Gastrocnemius medialis (tissue), 4 donors: Measurements from ENCODE around the gene SEMA7A. TPM values are rescaled to one million over a fixed set of nuclear protein-coding genes. Genes with fewer than 3 reads are reported as not detected.

ENCODE experiments used
- ATAC-seq, 2 donors: fragments of 150-250 bp; one replicate each; pipeline ENCODE4 v1.9.1; 2016
- DNase-seq, 2 donors: peaks; one replicate each; pipeline ENCODE4 v3.0.0-alpha.2; 2019
- H3K27ac ChIP-seq, 4 donors: fragments of 200-600 bp; sonication (generic); 1 replicate in 1 of 4; 2 replicates in 3 of 4; pipeline ENCODE4 v1.5.1; 2016 to 2018; ENCODE audit warnings: mild to moderate bottlenecking in 2 of 4, moderate library complexity in 1 of 4
- H3K27me3 ChIP-seq, 3 donors: fragments of 200-600 bp; sonication (generic) in 2 of 3; 1 replicate in 1 of 3; 2 replicates in 2 of 3; pipeline versions ENCODE4 v1.5.1 to v1.6.0; 2016 to 2019; ENCODE audit warnings: mild to moderate bottlenecking in 1 of 3, moderate library complexity in 1 of 3
- H3K36me3 ChIP-seq, 2 donors: fragments of 200-600 bp; sonication (generic) in 1 of 2; one replicate each; pipeline ENCODE4 v1.5.1; 2017 to 2018
- H3K4me1 ChIP-seq, 2 donors: fragments of 200-600 bp; sonication (generic) in 1 of 2; one replicate each; pipeline ENCODE4 v1.5.1; 2016 to 2017; ENCODE audit warnings: mild to moderate bottlenecking in 2 of 2
- H3K4me3 ChIP-seq, 4 donors: fragments of 200-600 bp; sonication (generic) in 3 of 4; 1 replicate in 1 of 4; 2 replicates in 3 of 4; pipeline ENCODE4 v1.5.1; 2016 to 2019; ENCODE audit warnings: mild to moderate bottlenecking in 2 of 4
- H3K9me3 ChIP-seq, 3 donors: fragments of 200-600 bp; sonication (generic) in 2 of 3; 1 replicate in 1 of 3; 2 replicates in 2 of 3; pipeline ENCODE4 v1.5.1; 2016 to 2019
- POLR2A ChIP-seq, 2 donors: fragments of 450-650 bp; IDR thresholded peaks; one replicate each; pipeline ENCODE4 v1.6.1; 2017; ENCODE audit warnings: antibody characterized with exemption in 2 of 2, mild to moderate bottlenecking in 2 of 2, moderate library complexity in 2 of 2
- in situ Hi-C, 4 donors: fragments of 200-750 bp; cut with MboI; loops; one replicate each; pipeline versions ENCODE4 v1.15.0 to v1.8.0; 2017; ENCODE audit warnings: low sequenced_read_pairs in 4 of 4
- intact Hi-C: fragments of 100-400 bp; cut with DNase I; formaldehyde crosslinking; loops from one replicate; pipeline ENCODE4 v1.15.1; 2023; ENCODE audit warnings: low total_unique reads
- total RNA-seq, 4 donors: library from RNA; depleted of rRNA; stranded (reverse); fragments of >200 nt; gene quantifications; one replicate each; pipeline versions ENCODE4 v1.1.0 to v1.2.3, GENCODE V29; 2016
- TF ChIP-seq, protein P1 (sequence below), 5 experiments: fragments of 450-650 bp in 3 of 5; fragments of 200-600 bp in 2 of 5; sonication (generic) in 2 of 5; IDR thresholded peaks in 4 of 5; conservative IDR thresholded peaks in 1 of 5; 1 replicate in 4 of 5; 2 replicates in 1 of 5; pipeline ENCODE4 v1.5.1; 2016 to 2019; ENCODE audit warnings: antibody characterized with exemption in 5 of 5, mild to moderate bottlenecking in 3 of 5, moderate library complexity in 3 of 5

Gene SEMA7A
- total RNA-seq, 4 donors from 2014 or later, result 0.51 to 2.7 (median 2.4) TPM

DNA sequence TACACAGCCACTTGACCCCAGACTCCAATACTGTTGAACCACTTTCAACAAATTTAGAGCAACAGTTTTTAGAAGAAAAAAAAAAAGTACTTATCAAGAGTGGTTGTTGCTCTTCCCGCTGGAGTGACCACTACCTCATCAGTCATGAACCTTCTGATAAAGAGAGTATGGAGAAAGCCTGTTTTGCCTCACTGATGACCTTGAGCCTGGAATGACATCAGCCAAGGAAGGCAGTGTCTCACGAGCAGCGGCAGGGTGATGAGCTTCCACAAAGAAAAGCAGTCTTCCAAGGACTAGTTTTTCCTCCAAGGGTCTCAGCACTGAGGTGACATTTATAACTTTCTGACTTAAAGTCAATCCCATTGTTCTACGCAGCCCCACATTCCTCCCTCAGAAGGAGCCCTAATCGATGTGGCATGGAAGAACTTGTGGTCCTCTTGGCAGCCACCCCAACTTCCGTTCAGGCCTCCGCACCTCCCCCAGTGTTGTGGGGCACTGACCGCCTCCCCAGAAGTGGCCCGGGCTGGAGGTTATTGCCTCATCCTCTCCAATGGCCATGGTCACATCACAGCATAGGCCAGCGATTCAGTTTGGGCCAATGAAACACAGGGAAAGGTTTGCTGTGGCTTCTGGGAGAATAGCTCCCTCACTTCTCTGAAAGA is 64.5 kb downstream of the SEMA7A start:
- intact Hi-C loops (no loop called here), in situ Hi-C loops (loop anchor here in 1 of 4 donors (10.0 kb wide), 1 partner anchor 126 kb away; no protein-coding TSS in a partner anchor)
- no peak for ATAC-seq
- Histone ChIP-seq H3K36me3 (no peaks in the 10 kb centered on the region), H3K4me1 (peaks cover 9 to 11% of the 10 kb centered on the region in 2 donors), H3K27ac (no peak overlapping the region), H3K27me3 (no peaks in the 10 kb centered on the region), H3K4me3 (no peak overlapping the region), H3K9me3 (no peaks in the 10 kb centered on the region)
- no peak for DNase-seq
- no peak for TF ChIP-seq POLR2A (IDR thresholded peaks at IDR 0.05)
- TF ChIP-seq, protein P1, sequence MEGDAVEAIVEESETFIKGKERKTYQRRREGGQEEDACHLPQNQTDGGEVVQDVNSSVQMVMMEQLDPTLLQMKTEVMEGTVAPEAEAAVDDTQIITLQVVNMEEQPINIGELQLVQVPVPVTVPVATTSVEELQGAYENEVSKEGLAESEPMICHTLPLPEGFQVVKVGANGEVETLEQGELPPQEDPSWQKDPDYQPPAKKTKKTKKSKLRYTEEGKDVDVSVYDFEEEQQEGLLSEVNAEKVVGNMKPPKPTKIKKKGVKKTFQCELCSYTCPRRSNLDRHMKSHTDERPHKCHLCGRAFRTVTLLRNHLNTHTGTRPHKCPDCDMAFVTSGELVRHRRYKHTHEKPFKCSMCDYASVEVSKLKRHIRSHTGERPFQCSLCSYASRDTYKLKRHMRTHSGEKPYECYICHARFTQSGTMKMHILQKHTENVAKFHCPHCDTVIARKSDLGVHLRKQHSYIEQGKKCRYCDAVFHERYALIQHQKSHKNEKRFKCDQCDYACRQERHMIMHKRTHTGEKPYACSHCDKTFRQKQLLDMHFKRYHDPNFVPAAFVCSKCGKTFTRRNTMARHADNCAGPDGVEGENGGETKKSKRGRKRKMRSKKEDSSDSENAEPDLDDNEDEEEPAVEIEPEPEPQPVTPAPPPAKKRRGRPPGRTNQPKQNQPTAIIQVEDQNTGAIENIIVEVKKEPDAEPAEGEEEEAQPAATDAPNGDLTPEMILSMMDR (IDR thresholded peaks at IDR 0.05 in 4 of 5, conservative IDR thresholded peaks at IDR 0.05 in 1 of 5), result no peak

DNA sequence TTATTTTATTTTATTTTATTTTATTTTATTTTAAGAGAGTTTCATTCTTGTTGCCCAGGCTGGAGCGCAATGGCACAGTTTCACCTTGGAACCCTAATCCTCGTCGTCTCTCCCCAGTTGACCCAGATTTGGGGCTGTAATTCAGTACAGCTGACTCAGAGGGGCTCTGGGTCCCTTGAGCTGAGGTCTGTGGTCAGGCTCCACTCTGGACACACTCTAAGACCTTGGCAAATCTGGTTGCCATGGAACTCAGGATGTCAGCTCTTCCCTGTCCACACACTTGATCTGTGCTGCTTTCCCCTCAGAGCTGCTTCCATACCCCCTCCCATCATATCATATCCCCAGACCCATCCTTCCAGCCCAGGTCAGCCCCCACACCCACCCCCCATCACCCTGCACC is 65.6 kb downstream of the SEMA7A start:
- intact Hi-C loops (no loop called here), in situ Hi-C loops (loop anchor here in 1 of 4 donors (10.0 kb wide), 1 partner anchor 127 kb away; no protein-coding TSS in a partner anchor)
- no peaks in the 10 kb centered on the region for H3K27me3 ChIP-seq
- DNase-seq (no peak), ATAC-seq (no peak)
- H3K9me3 ChIP-seq, result no peaks in the 10 kb centered on the region
- H3K36me3 ChIP-seq, result no peaks in the 10 kb centered on the region
- H3K27ac ChIP-seq, result no peak overlapping the region
- TF ChIP-seq, protein P1 (IDR thresholded peaks at IDR 0.05 in 4 of 5, conservative IDR thresholded peaks at IDR 0.05 in 1 of 5), result no peak
- no peak for TF ChIP-seq POLR2A (IDR thresholded peaks at IDR 0.05)
- peaks cover 5 to 6% of the 10 kb centered on the region in 2 donors for H3K4me1 ChIP-seq
- H3K4me3 ChIP-seq, result no peak overlapping the region

DNA sequence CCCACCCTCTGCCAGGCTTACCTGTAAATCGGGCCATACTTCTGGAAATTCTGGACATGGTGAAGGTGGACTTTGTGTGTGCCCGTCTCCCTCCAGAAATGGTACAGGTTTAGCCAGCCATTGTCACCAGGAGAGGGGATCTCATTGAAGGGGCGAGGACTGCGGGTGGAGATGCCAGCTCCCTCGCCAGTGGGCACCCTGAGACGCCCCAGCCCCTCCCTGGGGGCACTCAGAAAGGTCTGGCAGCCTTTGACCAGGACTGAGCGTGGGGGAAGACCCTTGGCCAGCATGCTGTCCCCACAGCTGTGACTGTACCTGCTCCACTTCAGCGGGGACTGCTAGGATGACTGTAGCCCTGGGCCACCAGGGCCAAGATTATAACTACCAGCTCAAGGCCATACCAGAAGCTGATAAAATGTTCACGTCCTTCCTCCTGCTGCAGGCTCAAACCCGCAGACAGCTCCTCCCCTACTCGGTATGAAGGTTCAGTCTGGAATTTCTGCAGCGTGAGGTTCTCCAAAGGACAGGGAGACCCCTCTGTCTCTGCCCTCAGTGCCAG is 66.4 kb downstream of the SEMA7A start, which contains the start of gene CYP11A1:
CYP11A1 (minus strand) TSS at position 351 of the 559 bp plus-strand sequence; CDS start at position 290, 61 bp downstream.
- Histone ChIP-seq H3K27me3 (no peaks in the 10 kb centered on the region), H3K9me3 (no peaks in the 10 kb centered on the region), H3K27ac (no peak within 1 kb of the TSS), H3K4me1 (peaks cover 5 to 6% of the 10 kb centered on the region in 2 donors), H3K4me3 (peak within 1 kb of the TSS in 3 of 4 donors; percentile 60 to 91 (median 63)), H3K36me3 (no peaks in the 10 kb centered on the region)
- in situ Hi-C loops, result loop anchor here in 1 of 4 donors (10.0 kb wide), 1 partner anchor 127 kb away; no protein-coding TSS in a partner anchor
- DNase-seq, result no peak
- TF ChIP-seq POLR2A (IDR thresholded peaks at IDR 0.05), result no peak
- TF ChIP-seq, protein P1 (IDR thresholded peaks at IDR 0.05 in 4 of 5, conservative IDR thresholded peaks at IDR 0.05 in 1 of 5), result no peak
- intact Hi-C loops, result no loop called here
- no peak for ATAC-seq

DNA sequence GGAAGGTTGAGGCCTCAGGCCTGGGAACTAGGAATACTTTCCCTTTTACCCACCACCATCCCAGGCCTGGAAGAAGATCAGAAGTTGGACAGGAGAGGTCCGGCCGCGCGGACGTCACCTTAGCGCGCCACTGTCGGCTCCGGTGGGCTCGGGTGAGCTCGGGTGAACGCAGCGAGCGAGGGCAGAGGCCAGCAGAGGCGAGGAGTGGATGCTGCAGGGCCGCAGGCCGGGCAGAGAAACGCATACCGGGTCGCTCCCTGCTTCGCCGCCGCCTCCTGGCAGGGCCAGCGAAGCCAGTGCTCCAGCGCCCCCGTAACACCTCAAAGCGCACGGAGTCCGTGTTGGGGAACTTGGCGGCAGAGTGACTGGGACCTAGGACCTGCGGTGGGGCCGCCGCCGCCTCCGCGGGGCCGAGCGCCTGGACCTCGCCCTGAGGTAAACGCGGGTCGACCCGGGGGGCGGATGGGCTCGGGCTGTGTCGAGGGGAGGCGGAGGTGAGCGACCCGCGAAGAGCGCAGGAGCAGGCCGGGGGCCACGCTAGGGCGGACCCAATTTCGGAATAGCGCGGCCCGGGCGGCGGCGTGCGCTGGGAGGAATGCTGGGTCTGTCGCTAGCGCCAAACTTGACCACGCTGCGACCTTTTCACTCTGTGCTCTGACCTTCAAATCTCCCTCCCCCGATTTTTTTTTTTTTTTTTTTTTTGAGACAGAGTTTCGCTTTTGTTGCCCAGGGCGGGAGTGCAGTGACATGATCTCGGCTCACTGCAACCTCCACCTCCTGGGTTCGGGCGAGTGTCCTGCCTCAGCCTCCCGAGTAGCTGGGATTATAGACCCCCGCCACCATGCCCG is 67.9 kb downstream of the SEMA7A start:
- in situ Hi-C loops, result loop anchor here in 1 of 4 donors (10.0 kb wide), 1 partner anchor 129 kb away; no protein-coding TSS in a partner anchor
- Histone ChIP-seq H3K36me3 (no peaks in the 10 kb centered on the region), H3K4me3 (peak overlapping the region; percentile 60 to 91 (median 64)), H3K9me3 (no peaks in the 10 kb centered on the region), H3K27ac (peak overlapping the region; percentile 26 to 66 (median 56)), H3K4me1 (peaks cover 5 to 6% of the 10 kb centered on the region in 2 donors), H3K27me3 (no peaks in the 10 kb centered on the region)
- DNase-seq (peak in 1 of 2 donors; percentile 60), ATAC-seq (peak; percentile 82 to 83)
- intact Hi-C loops, result no loop called here
- TF ChIP-seq, protein P1 (IDR thresholded peaks at IDR 0.05 in 4 of 5, conservative IDR thresholded peaks at IDR 0.05 in 1 of 5), result no peak
- no peak for TF ChIP-seq POLR2A (IDR thresholded peaks at IDR 0.05)
